AG04450 (cell line): ENCODE data around the gene OTOF. TPM values are rescaled to one million over a fixed set of nuclear protein-coding genes. Genes with fewer than 3 reads are reported as not detected.

Experiments
- CTCF ChIA-PET: fragments of 300-600, 350-600 bp; formaldehyde crosslinking; extraction: SDS; loops from one replicate; lab custom pipeline; 2022; ENCODE audit warnings: antibody characterized with exemption, inconsistent platforms; lab: Charles Lee
- POLR2A ChIA-PET: fragments of 350-600 bp; formaldehyde crosslinking; extraction: SDS; loops from one replicate; lab custom pipeline; 2021; ENCODE audit warnings: antibody characterized with exemption, inconsistent platforms; lab: Yijun Ruan, JAX
- DNase-seq: peaks from one replicate; pipeline ENCODE4 v3.0.0-alpha.2; 2011; ENCODE audit warnings: low read depth, low spot score
- H3K27ac ChIP-seq: one replicate; pipeline ENCODE4 v1.5.1; 2012; ENCODE audit warnings: low read depth, low read length, control low read depth
- H3K27me3 ChIP-seq: one replicate; pipeline ENCODE4 v1.6.0; 2012; ENCODE audit warnings: low read length; ENCODE audit not compliant: control insufficient read depth, insufficient read depth
- H3K4me3 ChIP-seq: 2 replicates; pipeline ENCODE4 v1.5.1; 2011; ENCODE audit warnings: mild to moderate bottlenecking, low read depth, low read length, control low read depth
- H3K9me3 ChIP-seq: 2 replicates; pipeline ENCODE4 v1.5.1; 2012; ENCODE audit warnings: low read length; ENCODE audit not compliant: control insufficient read depth, insufficient read depth
- polyA minus RNA-seq: library from RNA; depleted of rRNA, polyadenylated mRNA; stranded (reverse); fragments of >200 nt; gene quantifications from 2 replicates; pipeline ENCODE4 v1.2.3, GENCODE V29; 2011; rRNA and poly(A)+ RNA removed
- polyA plus RNA-seq: library from polyadenylated mRNA; depleted of rRNA; stranded (reverse); fragments of >200 nt; gene quantifications from 2 replicates; pipeline ENCODE4 v1.2.3, GENCODE V29; 2011; rRNA removed
- TF ChIP-seq, protein P1 (sequence below): IDR thresholded peaks from 2 replicates; pipeline ENCODE4 v1.5.1; 2011; ENCODE audit warnings: low read depth, low read length, control low read depth, inconsistent platforms

Gene OTOF
- polyA plus RNA-seq, result not detected in 2 replicates
- not detected in 2 replicates for polyA minus RNA-seq

DNA sequence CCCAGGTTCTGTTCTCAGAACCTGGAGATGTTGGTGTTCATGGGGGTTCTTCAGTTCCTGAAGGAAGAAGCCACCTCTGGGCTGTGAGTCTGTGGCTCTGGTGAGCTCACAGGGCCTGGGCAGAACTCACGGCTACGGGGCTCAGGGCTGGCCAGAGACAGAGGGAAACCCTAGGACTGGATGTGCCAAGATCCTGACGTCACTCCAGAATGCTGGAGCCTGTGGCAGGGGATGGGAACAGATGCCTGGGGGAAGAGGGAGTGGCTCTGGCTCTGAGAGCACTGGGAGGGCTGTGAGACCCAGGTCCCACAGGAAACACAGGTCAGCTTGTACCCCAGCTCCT lies at the start of gene OTOF:
Gene OTOF, minus strand, starts transcription at position 214 of the 343 bp plus-strand sequence.
- H3K4me3 ChIP-seq, result no peak within 1 kb of the TSS
- ChIA-PET POLR2A (no interaction called here), CTCF (no interaction called here)
- TF ChIP-seq, protein P1, sequence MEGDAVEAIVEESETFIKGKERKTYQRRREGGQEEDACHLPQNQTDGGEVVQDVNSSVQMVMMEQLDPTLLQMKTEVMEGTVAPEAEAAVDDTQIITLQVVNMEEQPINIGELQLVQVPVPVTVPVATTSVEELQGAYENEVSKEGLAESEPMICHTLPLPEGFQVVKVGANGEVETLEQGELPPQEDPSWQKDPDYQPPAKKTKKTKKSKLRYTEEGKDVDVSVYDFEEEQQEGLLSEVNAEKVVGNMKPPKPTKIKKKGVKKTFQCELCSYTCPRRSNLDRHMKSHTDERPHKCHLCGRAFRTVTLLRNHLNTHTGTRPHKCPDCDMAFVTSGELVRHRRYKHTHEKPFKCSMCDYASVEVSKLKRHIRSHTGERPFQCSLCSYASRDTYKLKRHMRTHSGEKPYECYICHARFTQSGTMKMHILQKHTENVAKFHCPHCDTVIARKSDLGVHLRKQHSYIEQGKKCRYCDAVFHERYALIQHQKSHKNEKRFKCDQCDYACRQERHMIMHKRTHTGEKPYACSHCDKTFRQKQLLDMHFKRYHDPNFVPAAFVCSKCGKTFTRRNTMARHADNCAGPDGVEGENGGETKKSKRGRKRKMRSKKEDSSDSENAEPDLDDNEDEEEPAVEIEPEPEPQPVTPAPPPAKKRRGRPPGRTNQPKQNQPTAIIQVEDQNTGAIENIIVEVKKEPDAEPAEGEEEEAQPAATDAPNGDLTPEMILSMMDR, result no peak
- no peak for DNase-seq
- H3K27me3 ChIP-seq, result peaks cover 3% of the 10 kb centered on the region
- H3K27ac ChIP-seq, result no peak within 1 kb of the TSS
- H3K9me3 ChIP-seq, result peaks cover 2% of the 10 kb centered on the region; the same call in 1 of the 2 replicates

DNA sequence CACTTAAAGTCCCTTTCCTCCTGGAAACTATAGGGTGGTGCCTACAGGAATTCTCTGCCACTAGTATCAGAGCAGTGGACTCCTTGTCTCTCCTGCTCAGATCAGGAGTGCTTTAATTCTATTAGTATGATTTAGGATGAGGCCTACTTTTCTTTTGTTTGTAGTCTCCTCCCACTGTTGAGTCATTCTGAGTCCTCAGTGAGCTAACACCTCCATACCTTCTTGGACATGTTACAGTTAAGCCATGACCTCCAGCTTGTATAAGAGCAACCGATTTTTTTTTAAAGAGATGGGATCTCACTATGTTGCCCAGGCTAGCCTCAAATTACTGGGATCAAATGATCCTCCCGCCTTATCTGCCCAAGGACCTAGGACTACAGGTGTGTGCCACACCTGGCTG lies 48.7 kb upstream of the OTOF start:
- H3K9me3 ChIP-seq, result no peaks in the 10 kb centered on the region; the same call in 1 of the 2 replicates
- H3K27me3 ChIP-seq, result peaks cover 30% of the 10 kb centered on the region
- no peak overlapping the region for H3K4me3 ChIP-seq
- no peak for DNase-seq
- ChIA-PET POLR2A (no interaction called here), CTCF (interaction anchor here (0.9 kb wide), 1 partner anchor 51 kb away, joined by 3 read pairs; no protein-coding TSS in a partner anchor)
- no peak overlapping the region for H3K27ac ChIP-seq
- TF ChIP-seq, protein P1, result no peak

DNA sequence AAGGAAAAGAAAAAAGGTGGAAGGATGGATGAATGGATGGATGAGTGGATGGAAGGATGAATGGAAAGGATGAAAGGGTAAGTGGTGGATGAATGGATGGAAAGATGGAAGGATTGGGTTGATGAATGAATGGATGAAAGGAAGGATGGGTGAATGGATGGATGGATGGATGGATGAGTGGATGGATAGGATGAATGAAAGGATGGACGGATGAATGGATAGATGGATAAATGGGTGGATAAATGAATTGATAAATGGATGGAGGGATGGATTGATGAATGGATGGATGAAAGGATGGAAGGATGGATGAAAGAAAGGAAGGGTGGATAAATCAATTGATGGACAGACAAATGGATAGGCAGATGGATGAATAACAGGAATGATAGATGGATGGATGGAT lies 48.2 kb upstream of the OTOF start:
- H3K27me3 ChIP-seq, result peaks cover 34% of the 10 kb centered on the region
- POLR2A ChIA-PET, result no interaction called here
- DNase-seq, result no peak
- CTCF ChIA-PET, result no interaction called here
- H3K27ac ChIP-seq, result no peak overlapping the region
- TF ChIP-seq, protein P1, result no peak
- no peak overlapping the region for H3K4me3 ChIP-seq
- H3K9me3 ChIP-seq, result no peaks in the 10 kb centered on the region; the same call in 1 of the 2 replicates

DNA sequence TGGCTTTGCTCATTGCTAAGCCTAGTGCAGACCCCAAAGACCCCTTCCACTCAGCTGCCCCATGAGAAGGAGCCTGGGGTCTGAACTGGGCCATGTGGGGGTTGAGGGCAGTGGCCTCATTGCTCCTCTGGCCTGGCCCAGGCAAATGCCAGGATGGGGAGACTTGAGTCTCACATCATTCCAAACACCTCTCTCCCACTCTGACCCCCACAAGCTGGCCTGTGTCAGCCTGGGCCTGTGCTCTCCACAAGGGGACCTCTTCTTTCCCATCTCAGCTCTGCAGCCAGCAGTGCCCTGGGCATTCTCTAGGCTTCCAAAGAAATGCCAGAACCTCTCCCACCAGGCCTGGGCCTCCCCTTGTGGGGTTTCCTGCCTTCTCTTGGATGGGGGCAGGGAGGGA lies 45.8 kb upstream of the OTOF start:
- CTCF ChIA-PET, result no interaction called here
- TF ChIP-seq, protein P1, result no peak
- no peaks in the 10 kb centered on the region; the same call in 1 of the 2 replicates for H3K9me3 ChIP-seq
- no peak for DNase-seq
- POLR2A ChIA-PET, result no interaction called here
- H3K27me3 ChIP-seq, result peaks cover 44% of the 10 kb centered on the region
- no peak overlapping the region for H3K27ac ChIP-seq
- H3K4me3 ChIP-seq, result no peak overlapping the region

DNA sequence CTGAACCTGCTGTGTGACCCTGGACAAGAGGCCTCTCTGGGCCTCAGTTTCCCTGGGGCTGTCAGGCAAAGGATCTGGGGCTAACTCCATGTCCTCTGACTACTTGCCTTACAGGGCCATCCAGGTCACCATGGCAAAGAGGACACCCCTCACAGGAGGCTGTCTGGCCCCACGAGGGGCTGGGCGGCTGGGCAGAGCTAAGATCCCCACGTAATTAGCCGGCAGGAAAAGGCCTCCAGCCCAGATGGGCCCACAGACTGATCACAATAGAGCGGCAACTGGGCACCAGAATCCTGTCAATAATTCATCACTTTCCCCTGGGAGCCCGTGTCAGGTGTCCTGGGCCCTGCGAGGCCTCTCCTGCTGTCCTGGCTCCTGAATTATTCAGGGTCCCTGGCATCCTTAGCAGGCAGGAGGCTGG lies 44.8 kb upstream of the OTOF start:
- no peak for DNase-seq
- CTCF ChIA-PET, result no interaction called here
- H3K27me3 ChIP-seq, result peaks cover 44% of the 10 kb centered on the region
- no peak overlapping the region for H3K27ac ChIP-seq
- POLR2A ChIA-PET, result no interaction called here
- H3K4me3 ChIP-seq, result no peak overlapping the region
- TF ChIP-seq, protein P1, result no peak
- H3K9me3 ChIP-seq, result no peaks in the 10 kb centered on the region; the same call in 1 of the 2 replicates
